ENCODE data around the gene OR56A4. TPM values are rescaled to one million over a fixed set of nuclear protein-coding genes. Genes with fewer than 3 reads are reported as not detected.
"Not testable (repeated sequence)": the region's sequence is repeated elsewhere in the genome, so short reads cannot be mapped to it uniquely, and the experiment has no call there.

The OR56A4 gene
- total and polyA plus RNA-seq, 5 experiments from 2014 or later: 0.10 TPM; not detected in 4

- no peak overlapping the region for H3K4me3 Mint-ChIP-seq
- DNase-seq (no peak), ATAC-seq (no peak)
- no peaks in the 10 kb centered on the region for H3K4me1 Mint-ChIP-seq
- no peak overlapping the region for H3K27ac Mint-ChIP-seq
- POLR2A ChIA-PET: no interaction called here
- no peaks in the 10 kb centered on the region for H3K36me3 Mint-ChIP-seq
- H3K9me3 Mint-ChIP-seq: no peaks in the 10 kb centered on the region
- H3K27me3 Mint-ChIP-seq: peaks cover 10 to 20% (median 12%) of the 10 kb centered on the region in 5 donors
These were observed 14.0 kb downstream of the OR56A4 start for GRCh38 chr11:5992604-5993251.

- Mint-ChIP-seq H3K9me3 (no peaks in the 10 kb centered on the region), H3K4me3 (no peak overlapping the region), H3K36me3 (no peaks in the 10 kb centered on the region), H3K27ac (no peak overlapping the region), H3K4me1 (peaks cover 0 to 1% (median 0%) of the 10 kb centered on the region in 4 donors), H3K27me3 (peaks cover 13 to 26% (median 15%) of the 10 kb centered on the region in 5 donors)
- POLR2A ChIA-PET: no interaction called here
- DNase-seq (no peak), ATAC-seq (no peak)
These were observed 14.6 kb downstream of the OR56A4 start for GRCh38 chr11:5992150-5992549.

- Mint-ChIP-seq H3K9me3 (no peaks in the 10 kb centered on the region), H3K27ac (no peak overlapping the region), H3K4me1 (peaks cover 0 to 1% (median 0%) of the 10 kb centered on the region in 4 donors), H3K4me3 (no peak overlapping the region), H3K27me3 (peaks cover 15 to 40% (median 23%) of the 10 kb centered on the region in 5 donors), H3K36me3 (no peaks in the 10 kb centered on the region)
- no peak for DNase-seq
- POLR2A ChIA-PET: no interaction called here
- ATAC-seq: no peak
These were observed 17.5 kb downstream of the OR56A4 start for GRCh38 chr11:5989203-5989602.

- Mint-ChIP-seq H3K36me3 (no peaks in the 10 kb centered on the region), H3K27me3 (peaks cover 21 to 62% (median 31%) of the 10 kb centered on the region in 5 donors), H3K27ac (no peak within 1 kb of the TSS), H3K9me3 (peaks cover 0 to 7% (median 0%) of the 10 kb centered on the region in 9 donors), H3K4me3 (no peak within 1 kb of the TSS), H3K4me1 (peaks cover 0 to 1% (median 0%) of the 10 kb centered on the region in 4 donors)
- POLR2A ChIA-PET: no interaction called here
- ATAC-seq: no peak
- DNase-seq: no peak
These were observed 19.9 kb downstream of the OR56A4 start, which contains the start of gene OR52L1 for GRCh38 chr11:5986885-5987284. TSS of gene OR52L1 (minus strand) at chr11:5986985. CDS start at chr11:5986930, 55 bp downstream.

- H3K27me3 Mint-ChIP-seq: peaks cover 11 to 61% (median 22%) of the 10 kb centered on the region in 5 donors
- H3K4me3 Mint-ChIP-seq: no peak overlapping the region
- no peak for DNase-seq
- H3K27ac Mint-ChIP-seq: no peak overlapping the region
- H3K9me3 Mint-ChIP-seq: peaks cover 0 to 31% (median 9%) of the 10 kb centered on the region in 9 donors
- POLR2A ChIA-PET: no interaction called here
- ATAC-seq: no peak
- H3K36me3 Mint-ChIP-seq: no peaks in the 10 kb centered on the region
- peaks cover 0 to 1% (median 0%) of the 10 kb centered on the region in 4 donors for H3K4me1 Mint-ChIP-seq
These were observed 23.3 kb downstream of the OR56A4 start for GRCh38 chr11:5983443-5983842.

GRCh38 chr11:5973530-5973929 is 33.2 kb downstream of the OR56A4 start:
- POLR2A ChIA-PET: no interaction called here
- Mint-ChIP-seq H3K27me3 (peaks cover 4 to 26% (median 14%) of the 10 kb centered on the region in 5 donors), H3K4me3 (no peak overlapping the region), H3K27ac (no peak overlapping the region), H3K4me1 (no peaks in the 10 kb centered on the region), H3K36me3 (no peaks in the 10 kb centered on the region), H3K9me3 (peaks cover 0 to 13% (median 4%) of the 10 kb centered on the region in 9 donors)
- DNase-seq (no peak), ATAC-seq (no peak)

GRCh38 chr11:5968394-5968793 is 38.4 kb downstream of the OR56A4 start, which contains the start of gene OR56A5:
TSS of gene OR56A5 (minus strand) at chr11:5968494. CDS start at chr11:5968494, 0 bp downstream.
- DNase-seq (no peak), ATAC-seq (no peak)
- Mint-ChIP-seq H3K27me3 (peaks cover 11 to 53% (median 29%) of the 10 kb centered on the region in 5 donors), H3K4me3 (no peak within 1 kb of the TSS), H3K36me3 (peaks cover 0 to 11% (median 0%) of the 10 kb centered on the region in 3 donors), H3K27ac (no peak within 1 kb of the TSS), H3K4me1 (no peaks in the 10 kb centered on the region), H3K9me3 (peaks cover 4 to 19% (median 8%) of the 10 kb centered on the region in 9 donors)
- POLR2A ChIA-PET: no interaction called here

GRCh38 chr11:5967708-5968107 is 39.0 kb downstream of the OR56A4 start:
- Mint-ChIP-seq H3K36me3 (peaks cover 0 to 18% (median 1%) of the 10 kb centered on the region in 3 donors), H3K4me1 (no peaks in the 10 kb centered on the region), H3K27me3 (peaks cover 11 to 53% (median 29%) of the 10 kb centered on the region in 5 donors), H3K4me3 (no peak overlapping the region), H3K9me3 (peaks cover 7 to 26% (median 15%) of the 10 kb centered on the region in 9 donors), H3K27ac (no peak overlapping the region)
- POLR2A ChIA-PET: no interaction called here
- DNase-seq (no peak), ATAC-seq (no peak)

- H3K9me3 Mint-ChIP-seq: peaks cover 7 to 32% (median 17%) of the 10 kb centered on the region in 9 donors
- ATAC-seq: no peak
- H3K4me1 Mint-ChIP-seq: no peaks in the 10 kb centered on the region
- H3K27ac Mint-ChIP-seq: no peak overlapping the region
- no peak for DNase-seq
- peaks cover 11 to 53% (median 28%) of the 10 kb centered on the region in 5 donors for H3K27me3 Mint-ChIP-seq
- H3K36me3 Mint-ChIP-seq: peaks cover 0 to 22% (median 1%) of the 10 kb centered on the region in 3 donors
- POLR2A ChIA-PET: no interaction called here
- H3K4me3 Mint-ChIP-seq: no peak overlapping the region
These were observed 39.8 kb downstream of the OR56A4 start for GRCh38 chr11:5966958-5967357.

GRCh38 chr11:5960704-5961320 is 45.9 kb downstream of the OR56A4 start:
- H3K27me3 Mint-ChIP-seq, H3K27ac Mint-ChIP-seq, POLR2A ChIA-PET, ATAC-seq, DNase-seq, H3K4me3 Mint-ChIP-seq, H3K4me1 Mint-ChIP-seq: not testable (repeated sequence)
- Mint-ChIP-seq H3K9me3 (peaks cover 7 to 56% (median 24%) of the 10 kb centered on the region in 9 donors), H3K36me3 (peaks cover 0 to 24% (median 5%) of the 10 kb centered on the region in 3 donors)

GRCh38 chr11:5955586-5955985 is 51.2 kb downstream of the OR56A4 start:
- Mint-ChIP-seq H3K4me1 (no peaks in the 10 kb centered on the region), H3K9me3 (peaks cover 0 to 14% (median 5%) of the 10 kb centered on the region in 9 donors), H3K4me3 (no peak overlapping the region), H3K27me3 (peaks cover 0 to 6% (median 2%) of the 10 kb centered on the region in 5 donors), H3K27ac (no peak overlapping the region), H3K36me3 (peaks cover 0 to 4% (median 0%) of the 10 kb centered on the region in 3 donors)
- ATAC-seq (no peak), DNase-seq (no peak)
- POLR2A ChIA-PET: no interaction called here
